ENCODE measurements around the gene GPR32. TPM values are rescaled to one million over a fixed set of nuclear protein-coding genes. Genes with fewer than 3 reads are reported as not detected.
"Not testable (repeated sequence)": the region's sequence is repeated elsewhere in the genome, so short reads cannot be mapped to it uniquely, and the experiment has no call there.

Gene GPR32
- polyA plus RNA-seq, 4 donors, result not detected

DNA sequence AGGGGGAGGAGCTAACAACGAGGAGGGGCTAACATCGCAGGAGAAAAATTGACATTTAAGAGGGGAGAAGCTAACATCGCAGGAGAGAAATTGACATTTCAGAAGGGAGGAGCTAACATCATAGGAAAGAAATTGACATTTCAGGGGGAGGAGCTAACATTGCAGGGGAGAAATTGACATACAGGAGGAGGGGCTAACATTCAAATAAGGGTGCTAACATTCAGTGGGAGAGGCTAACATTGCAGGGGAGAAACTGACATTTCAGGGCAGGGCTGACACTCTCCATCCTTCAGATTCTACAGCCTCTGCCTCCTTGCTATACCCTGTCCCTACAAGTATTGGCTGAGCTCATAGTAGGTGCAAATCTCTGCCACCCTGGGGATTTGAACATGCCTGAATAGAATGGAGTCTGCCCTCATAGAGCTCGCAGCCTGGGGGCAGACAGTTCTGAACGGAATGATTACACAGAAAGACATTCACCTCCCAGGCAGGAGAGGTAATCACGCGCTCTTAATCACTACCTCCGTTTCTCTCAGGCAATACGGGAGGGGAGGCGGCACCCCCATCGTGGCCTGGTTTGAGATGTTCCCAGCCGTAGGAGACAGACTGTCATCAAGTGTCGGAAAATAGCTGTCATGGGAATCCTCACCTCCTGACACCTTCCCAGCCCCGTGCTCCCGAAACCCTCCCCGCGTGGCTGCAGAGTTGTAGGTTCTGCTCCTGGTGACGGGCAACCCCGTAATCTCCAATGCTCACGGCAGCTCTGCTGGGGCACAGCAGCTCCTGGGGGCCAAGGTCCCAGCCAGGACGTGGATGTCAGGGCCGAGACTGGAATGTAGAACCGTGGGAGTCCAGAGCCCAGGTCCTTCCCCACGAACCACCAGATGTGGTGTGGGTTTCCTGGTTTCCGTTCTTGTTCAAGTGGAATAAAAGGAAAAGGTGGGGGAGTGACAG lies 9.5 kb downstream of the GPR32 start:
- no peak for DNase-seq (ENCODE audit: low read depth in 4 of 4, low spot score in 3 of 4)

GRCh38 chr19:50780753-50781435 lies 10.6 kb downstream of the GPR32 start:
- DNase-seq (ENCODE audit: low read depth in 4 of 4, low spot score in 3 of 4), result no peak

GRCh38 chr19:50783848-50784152 lies 13.5 kb downstream of the GPR32 start:
- not testable (repeated sequence) for DNase-seq (ENCODE audit: low read depth in 4 of 4, low spot score in 3 of 4)

- DNase-seq (ENCODE audit: low read depth in 4 of 4, low spot score in 3 of 4), result no peak
Observed at GRCh38 chr19:50784710-50785109, 14.4 kb downstream of the GPR32 start.

DNA sequence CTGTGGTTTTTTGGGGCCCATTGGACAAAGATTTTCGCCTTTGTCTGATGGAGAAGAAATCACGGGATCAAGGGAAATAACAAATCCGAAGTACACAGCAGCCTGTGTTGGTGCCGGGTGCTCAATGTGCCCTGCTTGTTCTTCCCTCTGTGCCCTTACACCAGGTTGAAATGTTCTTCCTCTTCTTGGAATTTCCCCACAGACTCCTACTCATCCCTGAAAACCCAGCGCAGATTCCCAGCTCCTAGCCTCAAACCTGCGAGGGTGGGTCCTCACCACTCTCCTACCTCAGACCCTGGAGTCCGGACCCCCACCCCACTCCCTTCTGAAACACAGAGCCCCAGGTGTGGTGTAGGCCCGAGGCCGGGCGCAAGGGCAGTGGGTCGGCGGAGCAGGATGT lies 15.1 kb downstream of the GPR32 start:
- DNase-seq (ENCODE audit: low read depth in 4 of 4, low spot score in 3 of 4), result no peak

- DNase-seq (ENCODE audit: low read depth in 4 of 4, low spot score in 3 of 4), result no peak
Observed at GRCh38 chr19:50790396-50790795, 20.1 kb downstream of the GPR32 start, which contains the start of gene ACP4. Gene ACP4, plus strand, starts transcription at chr19:50790415. Its CDS starts 0 bp downstream, at chr19:50790415.

DNA sequence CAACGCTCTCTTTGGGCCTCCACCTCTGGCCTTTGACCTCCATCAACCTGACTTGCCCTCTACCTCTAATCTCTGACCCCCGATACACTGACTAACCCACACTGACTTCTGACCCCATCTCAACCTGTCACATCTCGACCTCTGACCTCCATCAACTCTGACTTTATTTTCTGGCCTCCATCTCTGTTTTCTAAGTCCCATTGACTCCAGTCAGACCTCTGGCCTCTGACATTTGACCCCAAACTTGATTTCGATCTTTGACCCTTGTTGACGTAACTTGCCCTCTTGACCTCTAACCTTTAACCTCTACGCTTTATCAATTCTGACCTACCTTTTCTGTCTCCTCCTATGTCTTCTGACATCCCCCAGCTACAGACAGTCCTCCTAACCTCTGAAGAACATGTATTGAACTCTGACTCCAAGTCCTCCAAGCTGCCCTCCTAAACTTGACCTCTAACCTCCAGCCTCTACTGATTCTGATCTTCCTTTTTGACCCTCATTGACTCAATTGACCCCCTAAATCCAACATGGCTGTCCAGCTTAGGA lies 20.7 kb downstream of the GPR32 start:
- no peak for DNase-seq (ENCODE audit: low read depth in 4 of 4, low spot score in 3 of 4)

- no peak for DNase-seq (ENCODE audit: low read depth in 4 of 4, low spot score in 3 of 4)
Observed at GRCh38 chr19:50791594-50792271, 21.5 kb downstream of the GPR32 start.

DNA sequence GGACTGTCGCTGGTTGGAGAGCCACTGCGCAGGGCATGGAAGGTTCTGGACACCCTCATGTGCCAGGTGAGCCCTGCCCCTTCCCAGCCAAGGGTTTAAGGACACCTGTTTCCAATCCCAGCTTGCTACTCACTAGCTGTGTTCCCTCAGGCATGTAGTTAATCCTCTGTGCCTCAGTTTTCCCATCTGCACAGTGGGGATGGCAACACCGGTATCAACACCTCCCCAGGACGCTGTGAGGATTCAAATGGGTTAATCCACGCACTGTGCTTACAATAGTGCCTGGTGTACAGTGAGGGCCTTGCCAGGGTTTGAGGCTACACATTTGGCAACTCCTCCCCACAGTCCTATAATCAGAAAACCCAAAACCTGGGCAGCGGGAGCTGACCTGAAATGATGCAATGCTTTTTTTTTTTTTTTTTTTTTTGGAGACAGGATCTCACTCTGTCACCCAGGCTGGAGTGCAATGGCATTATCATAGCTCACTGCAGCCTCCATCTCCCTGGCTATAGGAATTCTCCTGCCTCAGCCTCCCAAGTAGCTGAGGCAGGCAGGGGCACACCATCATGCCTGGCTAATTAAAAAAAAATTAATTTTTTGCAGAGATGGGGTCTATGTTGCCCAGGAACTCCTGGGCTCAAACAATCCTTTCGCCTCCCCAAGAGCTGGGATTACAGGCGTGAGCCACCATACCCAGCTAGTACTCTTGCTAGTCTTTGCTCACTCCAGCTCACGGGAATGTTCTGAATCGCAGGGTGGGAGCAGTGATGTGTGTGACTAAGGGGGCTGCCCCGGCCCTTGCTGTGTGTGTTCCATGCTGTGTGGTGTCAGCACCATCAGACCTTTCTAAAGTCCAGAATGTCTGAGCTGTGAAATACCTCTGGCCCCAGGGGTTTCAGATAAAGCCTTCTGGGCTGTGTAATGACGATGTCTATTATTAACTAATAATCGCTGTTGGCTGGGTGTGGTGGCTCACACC lies 22.3 kb downstream of the GPR32 start:
- DNase-seq (ENCODE audit: low read depth in 4 of 4, low spot score in 3 of 4), result no peak

DNA sequence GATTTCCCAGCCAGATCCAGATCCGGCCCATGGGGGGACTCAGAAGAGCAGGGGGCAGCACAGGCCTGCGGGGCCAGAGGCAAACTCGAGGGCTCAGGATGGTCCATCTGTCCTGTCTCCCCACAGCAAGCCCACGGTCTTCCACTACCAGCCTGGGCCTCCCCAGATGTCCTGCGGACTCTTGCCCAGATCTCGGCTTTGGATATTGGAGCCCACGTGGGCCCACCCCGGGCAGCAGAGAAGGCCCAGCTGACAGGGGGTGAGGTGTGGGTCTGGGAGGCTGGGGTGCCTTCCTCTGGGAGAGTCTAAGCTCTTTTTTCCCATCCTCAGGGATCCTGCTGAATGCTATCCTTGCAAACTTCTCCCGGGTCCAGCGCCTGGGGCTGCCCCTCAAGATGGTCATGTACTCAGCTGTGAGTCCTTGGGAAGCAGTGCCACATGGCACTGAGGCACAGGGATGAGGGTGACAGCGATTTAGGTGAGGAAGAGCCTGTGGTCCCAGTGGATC lies 23.3 kb downstream of the GPR32 start:
- no peak for DNase-seq (ENCODE audit: low read depth in 4 of 4, low spot score in 3 of 4)

DNA sequence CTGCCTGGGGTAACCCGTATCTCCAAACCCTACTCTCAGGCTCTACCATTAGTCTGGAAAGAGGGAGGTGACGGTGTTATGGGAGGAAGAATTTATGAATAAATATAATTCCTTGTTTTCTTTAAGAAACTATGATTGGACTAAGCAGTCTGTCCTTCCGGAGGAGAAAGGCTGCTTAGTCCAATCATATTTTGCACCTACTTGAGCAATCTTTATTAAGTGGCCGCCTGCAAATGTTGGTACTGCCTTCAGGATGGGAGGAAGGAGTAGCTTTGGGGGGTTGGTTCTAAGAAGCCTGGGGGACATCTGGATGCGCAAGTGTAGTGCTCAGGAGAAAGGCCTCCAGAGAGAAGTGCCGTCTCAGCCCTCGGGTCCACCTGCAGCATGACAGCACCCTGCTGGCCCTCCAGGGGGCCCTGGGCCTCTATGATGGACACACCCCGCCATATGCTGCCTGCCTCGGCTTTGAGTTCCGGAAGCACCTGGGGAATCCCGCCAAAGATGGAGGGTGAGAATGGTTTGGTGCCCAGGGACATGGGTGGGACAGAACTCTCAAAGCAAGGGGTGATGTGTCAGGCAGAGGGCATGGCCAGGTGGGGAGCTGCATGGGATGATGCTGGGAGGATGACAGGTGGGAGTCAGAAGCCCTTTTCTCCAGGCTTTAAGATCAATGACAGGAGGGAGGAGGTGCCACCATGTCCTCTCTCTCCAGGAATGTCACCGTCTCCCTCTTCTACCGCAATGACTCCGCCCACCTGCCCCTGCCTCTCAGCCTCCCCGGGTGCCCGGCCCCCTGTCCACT lies 24.0 kb downstream of the GPR32 start:
- no peak for DNase-seq (ENCODE audit: low read depth in 4 of 4, low spot score in 3 of 4)

- DNase-seq (ENCODE audit: low read depth in 4 of 4, low spot score in 3 of 4), result no peak
Observed at GRCh38 chr19:50794876-50795663, 24.8 kb downstream of the GPR32 start.

GRCh38 chr19:50795664-50796073 lies 25.4 kb downstream of the GPR32 start:
- DNase-seq (ENCODE audit: low read depth in 4 of 4, low spot score in 3 of 4), result no peak

DNA sequence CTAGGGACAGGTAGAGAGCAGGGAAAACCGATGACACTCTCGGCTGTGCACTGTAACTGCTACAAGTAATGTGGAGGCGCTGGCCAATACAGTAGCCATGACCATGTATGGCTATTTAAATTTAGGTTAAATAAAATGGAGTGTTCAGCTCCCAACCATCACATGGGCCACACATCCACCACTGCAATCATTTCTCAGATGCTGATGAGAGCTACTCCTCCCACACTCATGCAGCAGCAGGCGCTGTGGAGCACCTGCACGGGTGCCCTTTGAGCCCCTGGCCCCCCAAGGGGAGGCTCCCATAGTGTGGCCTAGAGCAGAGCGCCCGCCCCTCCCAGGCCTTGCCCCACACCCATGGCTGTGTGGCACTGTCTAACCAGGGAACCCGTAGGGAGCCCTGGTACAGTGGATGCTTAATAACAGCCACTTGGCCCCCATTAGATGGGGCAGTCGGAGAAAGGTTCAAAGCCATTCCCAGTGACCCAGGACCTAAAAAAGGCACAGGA lies 25.9 kb downstream of the GPR32 start:
- DNase-seq (ENCODE audit: low read depth in 4 of 4, low spot score in 3 of 4), result no peak

- no peak for DNase-seq (ENCODE audit: low read depth in 4 of 4, low spot score in 3 of 4)
Observed at GRCh38 chr19:50796634-50797428, 26.6 kb downstream of the GPR32 start.

DNA sequence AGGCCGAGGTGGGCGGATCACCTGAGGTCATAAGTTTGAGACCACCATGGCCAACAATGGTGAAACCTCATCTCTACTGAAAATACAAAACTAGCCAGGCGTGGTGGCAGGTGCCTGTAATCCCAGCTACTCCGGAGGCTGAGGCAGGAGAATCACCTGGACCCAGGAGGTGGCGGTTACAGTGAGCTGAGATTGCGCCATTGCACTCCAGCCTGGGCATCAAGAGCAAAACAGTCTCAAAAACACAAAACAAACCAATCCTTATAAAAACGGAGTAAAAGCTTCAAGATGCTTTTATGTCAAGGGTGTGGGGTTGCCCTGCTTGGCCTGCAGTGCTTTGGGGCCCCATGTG lies 27.1 kb downstream of the GPR32 start:
- DNase-seq (ENCODE audit: low read depth in 4 of 4, low spot score in 3 of 4), result no peak
